ENCODE measurements around the gene DGKD. TPM values are rescaled to one million over a fixed set of nuclear protein-coding genes. Genes with fewer than 3 reads are reported as not detected.
A peak's percentile ranks its signal among the peaks of the same experiment; 100 is the strongest.

Gene DGKD
- total and polyA plus RNA-seq, 10 of the 15 experiments (the other 5 are each of a cell fraction or from before 2014, with no cell fraction given), result 2.7 to 81.9 (median 27.0) TPM

DNA sequence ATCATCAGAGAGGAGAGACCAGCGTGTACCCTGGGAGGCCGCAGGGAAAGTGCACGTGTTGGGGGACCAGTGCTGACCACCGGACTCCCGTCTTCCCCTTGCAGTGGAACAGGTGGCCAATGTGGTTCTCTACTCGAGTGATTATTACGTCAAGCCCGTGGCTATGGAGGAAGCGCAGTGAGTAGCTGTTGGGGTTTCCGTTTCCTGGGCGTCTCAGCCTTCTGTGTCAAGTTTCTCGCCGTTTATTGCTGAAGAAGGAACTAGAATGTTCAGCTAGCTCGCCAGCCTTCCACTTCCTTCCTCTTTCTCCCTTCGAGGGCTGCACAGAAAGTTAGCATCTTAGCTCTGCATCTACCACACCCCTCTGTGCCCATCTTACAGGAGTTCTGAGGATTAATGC, 22.8 kb upstream of the DGKD start (continued):
- TF ChIP-seq CREB1 (IDR thresholded peaks at IDR 0.05; ENCODE audit: low read depth) (peak; percentile 90), MAX (IDR thresholded peaks at IDR 0.05; ENCODE audit: low read depth, low read length) (peak; percentile 34; the same call in 1 of the 2 replicates), POLR2A (IDR thresholded peaks at IDR 0.05; ENCODE audit: low read depth, low read length) (peak; percentile 51; the same call in 1 of the 2 replicates), PRDM15 (CRISPR knock-in tag; IDR thresholded peaks at IDR 0.05) (no peak), SUPT20H (IDR thresholded peaks at IDR 0.05; ENCODE audit: borderline replicate concordance, control insufficient read depth, low read depth, low read length) (no peak), FOXK2 (IDR thresholded peaks at IDR 0.05) (no peak), IKZF1 (conservative IDR thresholded peaks at IDR 0.05) (peak; percentile 71), NR2F1 (conservative IDR thresholded peaks at IDR 0.05) (no peak), MLLT1 (IDR thresholded peaks at IDR 0.05) (no peak), JUND (IDR thresholded peaks at IDR 0.05; ENCODE audit: low read depth, low read length) (no peak), E4F1 (IDR thresholded peaks at IDR 0.05; ENCODE audit: borderline replicate concordance, partially characterized antibody) (no peak), CHD1 (IDR thresholded peaks at IDR 0.05; ENCODE audit: low read depth, low read length) (no peak)
- TF ChIP-seq, protein P1, sequence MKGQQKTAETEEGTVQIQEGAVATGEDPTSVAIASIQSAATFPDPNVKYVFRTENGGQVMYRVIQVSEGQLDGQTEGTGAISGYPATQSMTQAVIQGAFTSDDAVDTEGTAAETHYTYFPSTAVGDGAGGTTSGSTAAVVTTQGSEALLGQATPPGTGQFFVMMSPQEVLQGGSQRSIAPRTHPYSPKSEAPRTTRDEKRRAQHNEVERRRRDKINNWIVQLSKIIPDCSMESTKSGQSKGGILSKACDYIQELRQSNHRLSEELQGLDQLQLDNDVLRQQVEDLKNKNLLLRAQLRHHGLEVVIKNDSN (IDR thresholded peaks at IDR 0.05; ENCODE audit: borderline replicate concordance, extremely low read length, insufficient read depth, low read depth, low read length), result peak; percentile 15
